ENCODE results near the gene CUX1.

- TF ChIP-seq, protein P1, sequence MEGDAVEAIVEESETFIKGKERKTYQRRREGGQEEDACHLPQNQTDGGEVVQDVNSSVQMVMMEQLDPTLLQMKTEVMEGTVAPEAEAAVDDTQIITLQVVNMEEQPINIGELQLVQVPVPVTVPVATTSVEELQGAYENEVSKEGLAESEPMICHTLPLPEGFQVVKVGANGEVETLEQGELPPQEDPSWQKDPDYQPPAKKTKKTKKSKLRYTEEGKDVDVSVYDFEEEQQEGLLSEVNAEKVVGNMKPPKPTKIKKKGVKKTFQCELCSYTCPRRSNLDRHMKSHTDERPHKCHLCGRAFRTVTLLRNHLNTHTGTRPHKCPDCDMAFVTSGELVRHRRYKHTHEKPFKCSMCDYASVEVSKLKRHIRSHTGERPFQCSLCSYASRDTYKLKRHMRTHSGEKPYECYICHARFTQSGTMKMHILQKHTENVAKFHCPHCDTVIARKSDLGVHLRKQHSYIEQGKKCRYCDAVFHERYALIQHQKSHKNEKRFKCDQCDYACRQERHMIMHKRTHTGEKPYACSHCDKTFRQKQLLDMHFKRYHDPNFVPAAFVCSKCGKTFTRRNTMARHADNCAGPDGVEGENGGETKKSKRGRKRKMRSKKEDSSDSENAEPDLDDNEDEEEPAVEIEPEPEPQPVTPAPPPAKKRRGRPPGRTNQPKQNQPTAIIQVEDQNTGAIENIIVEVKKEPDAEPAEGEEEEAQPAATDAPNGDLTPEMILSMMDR (IDR thresholded peaks at IDR 0.05; ENCODE audit: insufficient read depth, low read depth, low read length): no peak
- no peak for TF ChIP-seq EZH2 (IDR thresholded peaks at IDR 0.05; ENCODE audit: insufficient read depth, low read length)
Measured at GRCh38 chr7:101972627-101973026, 155.2 kb downstream of the CUX1 start.

All from astrocyte (in vitro differentiated cells and primary cell).